ENCODE results near the gene GH1. TPM values are rescaled to one million over a fixed set of nuclear protein-coding genes. Genes with fewer than 3 reads are reported as not detected.

GH1 gene
- total RNA-seq, 1 experiment from 2014 or later: not detected

GRCh38 chr17:63955791-63956190, 37.2 kb upstream of the GH1 start:
- intact Hi-C loops (cut with micrococcal nuclease; ENCODE audit: unreplicated experiment): no loop called here
- no peak for DNase-seq (ENCODE audit: low spot score)
- Histone ChIP-seq H3K9me3 (ENCODE audit: low read depth, low read length, poor library complexity, severe bottlenecking) (no peaks in the 10 kb centered on the region), H3K4me3 (ENCODE audit: low read depth, low read length, poor library complexity, severe bottlenecking) (no peak overlapping the region), H3K4me1 (ENCODE audit: insufficient read depth, low read length, poor library complexity, severe bottlenecking) (no peaks in the 10 kb centered on the region), H3K36me3 (ENCODE audit: insufficient read depth, low read length, poor library complexity, severe bottlenecking) (no peaks in the 10 kb centered on the region), H3K27ac (ENCODE audit: low read depth, low read length, poor library complexity, severe bottlenecking) (no peak overlapping the region), H3K27me3 (replicated peaks; ENCODE audit: insufficient read depth, low read depth, low read length, poor library complexity) (no peaks in the 10 kb centered on the region)
- TF ChIP-seq EZH2 (IDR thresholded peaks at IDR 0.05; ENCODE audit: borderline replicate concordance, low read depth, low read length, poor library complexity, severe bottlenecking): no peak
- no peak for TF ChIP-seq CTCF (conservative IDR thresholded peaks at IDR 0.05; ENCODE audit: low read depth, low read length)
- BruUV-seq (replicated peaks): no TSS peak
- ChIA-PET CTCF (no interaction called here), POLR2A (ENCODE audit: low non-redundant PET) (no interaction called here)

GRCh38 chr17:63955232-63955631, 36.6 kb upstream of the GH1 start:
- no peaks in the 10 kb centered on the region for H3K9me3 ChIP-seq (ENCODE audit: low read depth, low read length, poor library complexity, severe bottlenecking)
- no peak for TF ChIP-seq EZH2 (IDR thresholded peaks at IDR 0.05; ENCODE audit: borderline replicate concordance, low read depth, low read length, poor library complexity, severe bottlenecking)
- TF ChIP-seq CTCF (conservative IDR thresholded peaks at IDR 0.05; ENCODE audit: low read depth, low read length): no peak
- no peak for DNase-seq (ENCODE audit: low spot score)
- H3K4me1 ChIP-seq (ENCODE audit: insufficient read depth, low read length, poor library complexity, severe bottlenecking): no peaks in the 10 kb centered on the region
- no peaks in the 10 kb centered on the region for H3K36me3 ChIP-seq (ENCODE audit: insufficient read depth, low read length, poor library complexity, severe bottlenecking)
- intact Hi-C loops (cut with micrococcal nuclease; ENCODE audit: unreplicated experiment): no loop called here
- ChIA-PET CTCF (no interaction called here), POLR2A (ENCODE audit: low non-redundant PET) (no interaction called here)
- no peak overlapping the region for H3K27ac ChIP-seq (ENCODE audit: low read depth, low read length, poor library complexity, severe bottlenecking)
- H3K4me3 ChIP-seq (ENCODE audit: low read depth, low read length, poor library complexity, severe bottlenecking): no peak overlapping the region
- no TSS peak for BruUV-seq (replicated peaks)
- no peaks in the 10 kb centered on the region for H3K27me3 ChIP-seq (replicated peaks; ENCODE audit: insufficient read depth, low read depth, low read length, poor library complexity)

GRCh38 chr17:63954402-63955063, 35.9 kb upstream of the GH1 start:
- H3K27me3 ChIP-seq (replicated peaks; ENCODE audit: insufficient read depth, low read depth, low read length, poor library complexity): no peaks in the 10 kb centered on the region
- no peak overlapping the region for H3K4me3 ChIP-seq (ENCODE audit: low read depth, low read length, poor library complexity, severe bottlenecking)
- intact Hi-C loops (cut with micrococcal nuclease; ENCODE audit: unreplicated experiment): no loop called here
- DNase-seq (ENCODE audit: low spot score): no peak
- H3K4me1 ChIP-seq (ENCODE audit: insufficient read depth, low read length, poor library complexity, severe bottlenecking): no peaks in the 10 kb centered on the region
- POLR2A ChIA-PET (ENCODE audit: low non-redundant PET): no interaction called here
- H3K9me3 ChIP-seq (ENCODE audit: low read depth, low read length, poor library complexity, severe bottlenecking): no peaks in the 10 kb centered on the region
- CTCF ChIA-PET: no interaction called here
- no peaks in the 10 kb centered on the region for H3K36me3 ChIP-seq (ENCODE audit: insufficient read depth, low read length, poor library complexity, severe bottlenecking)
- no peak overlapping the region for H3K27ac ChIP-seq (ENCODE audit: low read depth, low read length, poor library complexity, severe bottlenecking)
- TF ChIP-seq EZH2 (IDR thresholded peaks at IDR 0.05; ENCODE audit: borderline replicate concordance, low read depth, low read length, poor library complexity, severe bottlenecking) (no peak), CTCF (conservative IDR thresholded peaks at IDR 0.05; ENCODE audit: low read depth, low read length) (no peak)
- no TSS peak for BruUV-seq (replicated peaks)
